ENCODE results near the gene TNRC6C. TPM values are rescaled to one million over a fixed set of nuclear protein-coding genes. Genes with fewer than 3 reads are reported as not detected.

The TNRC6C gene
- polyA plus RNA-seq, 4 donors = 0.89 to 5.1 (median 2.3) TPM

DNA sequence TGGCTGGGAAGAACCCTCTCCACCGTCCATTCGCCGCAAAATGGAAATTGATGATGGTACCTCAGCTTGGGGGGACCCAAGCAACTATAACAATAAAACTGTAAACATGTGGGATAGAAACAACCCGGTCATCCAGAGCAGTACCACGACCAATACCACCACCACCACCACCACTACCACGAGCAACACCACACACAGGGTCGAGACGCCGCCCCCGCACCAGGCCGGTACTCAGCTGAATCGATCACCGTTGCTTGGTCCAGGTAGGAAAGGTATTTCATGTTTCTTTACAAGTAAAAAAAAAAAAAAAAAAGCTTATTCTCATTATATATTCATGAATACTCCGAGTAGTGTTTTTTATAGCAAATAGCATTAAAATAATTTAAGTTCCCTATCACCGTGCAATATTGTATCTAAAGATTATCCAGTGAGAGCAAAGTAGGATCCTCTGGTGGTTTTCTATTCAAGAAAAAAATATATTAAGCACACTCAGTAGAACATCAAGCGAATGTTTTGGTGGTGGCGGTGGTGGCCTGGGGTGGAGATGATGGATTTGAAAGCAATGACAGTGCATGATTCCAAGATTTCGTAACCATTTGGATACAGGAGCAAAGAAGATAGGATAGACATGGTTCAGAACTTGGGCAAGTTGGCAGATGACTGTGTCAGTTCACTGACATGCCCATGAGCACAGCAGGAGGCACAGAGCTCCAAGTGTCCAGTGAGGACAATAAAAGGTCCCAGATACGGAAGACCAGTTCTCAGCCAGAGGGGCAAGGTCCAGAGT lies 92.9 kb downstream of the TNRC6C start:
- FAIRE-seq (no peak), DNase-seq (no peak)
- no peaks in the 10 kb centered on the region for H3K9me3 ChIP-seq (ENCODE audit: control insufficient read depth in 2 of 2, insufficient read depth in 1 of 2, low read depth in 1 of 2, low read length in 1 of 2)
- no peaks in the 10 kb centered on the region for H3K27me3 ChIP-seq (ENCODE audit: control insufficient read depth in 3 of 3, insufficient read depth in 3 of 3, low read length in 3 of 3)
- H3K4me1 ChIP-seq (ENCODE audit: control insufficient read depth in 3 of 3, insufficient read depth in 2 of 3, low read depth in 1 of 3, low read length in 2 of 3) = no peaks in the 10 kb centered on the region
- H3K4me3 ChIP-seq (ENCODE audit: low read depth in 1 of 3, low read length in 3 of 3) = no peak overlapping the region
- peaks cover 2 to 37% (median 9%) of the 10 kb centered on the region in 3 donors for H3K36me3 ChIP-seq (ENCODE audit: control insufficient read depth in 3 of 3, insufficient read depth in 2 of 3, low read depth in 1 of 3, low read length in 3 of 3)
- no peak overlapping the region for H3K27ac ChIP-seq (ENCODE audit: low read depth in 1 of 3, low read length in 2 of 3)
- WGBS, 3 donors = 91 to 95% (median 93%) methylated on average over 19 of the region's 19 CpGs

DNA sequence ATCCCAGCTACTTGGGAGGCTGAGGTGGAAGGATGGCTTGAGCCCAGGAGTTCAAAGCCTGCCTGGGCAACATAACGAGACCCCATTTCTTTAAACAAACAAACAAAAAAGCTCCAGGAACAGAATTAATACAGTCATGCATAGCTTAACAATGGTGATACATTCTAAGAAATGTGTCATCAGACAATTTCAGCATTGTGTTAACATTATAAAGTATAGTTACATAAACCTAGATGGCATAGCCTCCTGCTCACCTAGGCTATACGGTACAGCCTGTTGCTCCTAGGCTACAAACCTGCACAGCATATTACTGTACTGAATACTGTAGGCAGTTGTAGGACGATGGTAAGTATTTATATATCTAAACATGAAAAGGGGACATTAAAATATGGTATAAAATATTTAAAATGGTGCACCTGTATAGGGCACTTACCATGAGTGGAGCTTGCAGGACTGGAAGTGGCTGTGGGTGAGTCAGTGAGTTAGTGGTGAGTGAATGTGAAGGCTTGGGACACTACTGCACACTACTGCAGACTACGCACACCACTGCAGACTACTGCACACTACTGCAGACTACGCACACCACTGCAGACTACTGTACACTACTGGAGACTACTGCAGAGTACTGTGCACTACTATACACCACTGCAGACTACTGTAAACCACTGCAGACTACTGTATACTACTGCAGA lies 95.4 kb downstream of the TNRC6C start:
- H3K27ac ChIP-seq (ENCODE audit: low read depth in 1 of 3, low read length in 2 of 3) = no peak overlapping the region
- FAIRE-seq = no peak
- 81 to 91% (median 83%) methylated on average over 5 of the region's 5 CpGs for WGBS, 3 donors
- H3K27me3 ChIP-seq (ENCODE audit: control insufficient read depth in 3 of 3, insufficient read depth in 3 of 3, low read length in 3 of 3) = no peaks in the 10 kb centered on the region
- no peak overlapping the region for H3K4me3 ChIP-seq (ENCODE audit: low read depth in 1 of 3, low read length in 3 of 3)
- peaks cover 3 to 6% (median 5%) of the 10 kb centered on the region in 3 donors for H3K4me1 ChIP-seq (ENCODE audit: control insufficient read depth in 3 of 3, insufficient read depth in 2 of 3, low read depth in 1 of 3, low read length in 2 of 3)
- peaks cover 2 to 35% (median 7%) of the 10 kb centered on the region in 3 donors for H3K36me3 ChIP-seq (ENCODE audit: control insufficient read depth in 3 of 3, insufficient read depth in 2 of 3, low read depth in 1 of 3, low read length in 3 of 3)
- H3K9me3 ChIP-seq (ENCODE audit: control insufficient read depth in 2 of 2, insufficient read depth in 1 of 2, low read depth in 1 of 2, low read length in 1 of 2) = no peaks in the 10 kb centered on the region
- no peak for DNase-seq

DNA sequence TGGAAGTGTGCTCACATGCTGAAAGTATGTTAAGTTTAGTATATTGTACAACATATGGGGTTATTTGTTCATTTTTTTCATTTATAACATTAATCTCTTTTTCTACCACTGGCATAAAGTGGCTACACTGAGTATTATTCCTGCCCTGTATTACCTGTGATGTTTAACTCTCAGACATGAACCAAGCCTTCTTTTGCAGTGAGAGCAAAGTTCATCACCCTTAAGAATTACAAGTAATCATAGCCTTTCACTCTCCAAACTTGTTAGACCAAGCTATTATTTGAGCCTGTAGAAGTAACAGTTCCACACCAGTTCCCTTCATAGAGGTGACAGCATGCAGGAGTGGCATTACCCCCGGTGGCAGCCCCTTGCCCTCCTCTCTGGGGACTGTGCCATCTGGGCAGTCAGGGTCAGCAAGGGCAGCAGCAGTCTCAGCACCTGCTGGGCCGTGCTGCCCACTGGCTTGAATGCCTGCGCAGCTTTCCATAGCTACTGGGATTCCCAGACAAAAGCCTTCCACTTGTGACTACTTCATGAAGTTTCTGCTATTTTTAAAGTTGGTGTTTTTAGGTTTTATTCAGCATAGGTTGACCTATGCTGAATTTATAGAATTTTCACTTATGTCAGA lies 98.7 kb downstream of the TNRC6C start:
- Histone ChIP-seq H3K36me3 (ENCODE audit: control insufficient read depth in 3 of 3, insufficient read depth in 2 of 3, low read depth in 1 of 3, low read length in 3 of 3) (peaks cover 0 to 8% (median 2%) of the 10 kb centered on the region in 3 donors), H3K4me1 (ENCODE audit: control insufficient read depth in 3 of 3, insufficient read depth in 2 of 3, low read depth in 1 of 3, low read length in 2 of 3) (peaks cover 3 to 6% (median 5%) of the 10 kb centered on the region in 3 donors), H3K4me3 (ENCODE audit: low read depth in 1 of 3, low read length in 3 of 3) (no peak overlapping the region), H3K9me3 (ENCODE audit: control insufficient read depth in 2 of 2, insufficient read depth in 1 of 2, low read depth in 1 of 2, low read length in 1 of 2) (no peaks in the 10 kb centered on the region), H3K27me3 (ENCODE audit: control insufficient read depth in 3 of 3, insufficient read depth in 3 of 3, low read length in 3 of 3) (no peaks in the 10 kb centered on the region), H3K27ac (ENCODE audit: low read depth in 1 of 3, low read length in 2 of 3) (no peak overlapping the region)
- 50 to 71% (median 68%) methylated on average over 3 of the region's 3 CpGs for WGBS, 3 donors
- no peak for FAIRE-seq
- peak; percentile 26 to 47 for DNase-seq

DNA sequence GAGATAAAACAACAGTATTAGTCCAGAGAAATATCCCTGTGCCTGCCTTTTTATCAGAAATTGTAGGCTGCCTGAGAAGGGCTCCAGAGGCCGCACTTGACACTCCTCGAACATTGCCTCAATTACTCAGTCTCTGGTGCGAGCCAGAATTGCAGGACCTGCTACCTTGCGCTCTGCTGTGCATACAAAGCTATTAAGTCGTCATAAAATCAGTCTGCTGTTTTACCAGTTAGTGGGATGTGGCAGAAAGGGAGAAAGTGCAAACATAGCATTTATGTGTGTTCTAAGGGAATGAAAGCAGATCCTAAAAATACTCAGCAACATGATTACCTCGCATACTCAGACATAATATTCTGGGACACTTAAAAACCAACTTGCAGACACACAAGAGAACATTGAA lies 99.5 kb downstream of the TNRC6C start:
- Histone ChIP-seq H3K9me3 (ENCODE audit: control insufficient read depth in 2 of 2, insufficient read depth in 1 of 2, low read depth in 1 of 2, low read length in 1 of 2) (no peaks in the 10 kb centered on the region), H3K27ac (ENCODE audit: low read depth in 1 of 3, low read length in 2 of 3) (no peak overlapping the region), H3K4me1 (ENCODE audit: control insufficient read depth in 3 of 3, insufficient read depth in 2 of 3, low read depth in 1 of 3, low read length in 2 of 3) (peaks cover 3 to 6% (median 5%) of the 10 kb centered on the region in 3 donors), H3K36me3 (ENCODE audit: control insufficient read depth in 3 of 3, insufficient read depth in 2 of 3, low read depth in 1 of 3, low read length in 3 of 3) (peaks cover 0 to 2% (median 0%) of the 10 kb centered on the region in 3 donors), H3K4me3 (ENCODE audit: low read depth in 1 of 3, low read length in 3 of 3) (no peak overlapping the region), H3K27me3 (ENCODE audit: control insufficient read depth in 3 of 3, insufficient read depth in 3 of 3, low read length in 3 of 3) (no peaks in the 10 kb centered on the region)
- 48 to 73% (median 50%) methylated on average over 6 of the region's 6 CpGs for WGBS, 3 donors
- DNase-seq (peak; percentile 14 to 37), FAIRE-seq (no peak)

DNA sequence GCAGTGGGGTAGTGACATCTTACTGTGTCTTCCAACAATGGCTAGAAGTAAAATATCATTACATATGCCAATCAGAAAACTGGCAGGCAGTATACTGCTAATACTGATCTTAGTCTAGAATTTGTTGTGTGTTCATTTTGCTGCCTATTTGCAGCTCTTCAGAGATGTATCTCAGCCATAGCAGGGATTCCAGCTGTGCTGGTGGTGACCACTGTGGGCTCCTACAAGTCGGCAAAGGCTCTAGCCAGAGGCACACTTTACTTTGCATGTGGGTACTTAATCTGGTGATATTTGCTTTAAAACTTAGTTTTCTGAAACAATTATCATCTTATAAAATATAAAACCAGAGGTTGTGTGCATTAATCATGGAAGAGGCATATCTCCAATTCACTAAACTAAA lies 100.1 kb downstream of the TNRC6C start:
- FAIRE-seq (no peak), DNase-seq (no peak)
- Histone ChIP-seq H3K9me3 (ENCODE audit: control insufficient read depth in 2 of 2, insufficient read depth in 1 of 2, low read depth in 1 of 2, low read length in 1 of 2) (no peaks in the 10 kb centered on the region), H3K36me3 (ENCODE audit: control insufficient read depth in 3 of 3, insufficient read depth in 2 of 3, low read depth in 1 of 3, low read length in 3 of 3) (peaks cover 0 to 2% (median 0%) of the 10 kb centered on the region in 3 donors), H3K4me1 (ENCODE audit: control insufficient read depth in 3 of 3, insufficient read depth in 2 of 3, low read depth in 1 of 3, low read length in 2 of 3) (peaks cover 3 to 6% (median 5%) of the 10 kb centered on the region in 3 donors), H3K4me3 (ENCODE audit: low read depth in 1 of 3, low read length in 3 of 3) (no peak overlapping the region), H3K27me3 (ENCODE audit: control insufficient read depth in 3 of 3, insufficient read depth in 3 of 3, low read length in 3 of 3) (no peaks in the 10 kb centered on the region), H3K27ac (ENCODE audit: low read depth in 1 of 3, low read length in 2 of 3) (no peak overlapping the region)
- WGBS, 3 donors = 81 to 89% (median 84%) methylated on average over 1 of the region's 1 CpG

DNA sequence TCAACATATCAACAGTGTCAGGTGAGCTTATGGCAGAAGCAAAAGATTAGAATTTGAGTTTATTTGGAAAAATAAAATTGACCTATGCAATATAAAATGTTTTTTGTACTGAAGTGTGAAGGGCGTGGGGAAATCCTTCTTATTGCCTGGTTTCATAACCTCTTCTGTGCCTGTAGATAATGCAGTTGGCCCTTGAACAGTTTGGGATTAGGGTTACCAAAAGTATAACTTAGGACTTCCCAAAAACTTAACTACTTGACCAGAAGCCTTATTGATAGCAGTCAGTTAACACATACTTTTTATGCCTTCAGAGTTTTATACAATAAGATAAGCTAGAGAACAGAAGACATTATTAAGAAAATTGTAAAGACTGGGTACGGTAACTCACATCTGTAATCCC lies 104.1 kb downstream of the TNRC6C start:
- no peaks in the 10 kb centered on the region for H3K9me3 ChIP-seq (ENCODE audit: control insufficient read depth in 2 of 2, insufficient read depth in 1 of 2, low read depth in 1 of 2, low read length in 1 of 2)
- H3K4me1 ChIP-seq (ENCODE audit: control insufficient read depth in 3 of 3, insufficient read depth in 2 of 3, low read depth in 1 of 3, low read length in 2 of 3) = peaks cover 0 to 5% (median 3%) of the 10 kb centered on the region in 3 donors
- FAIRE-seq = no peak
- DNase-seq = no peak
- H3K36me3 ChIP-seq (ENCODE audit: control insufficient read depth in 3 of 3, insufficient read depth in 2 of 3, low read depth in 1 of 3, low read length in 3 of 3) = peaks cover 0 to 9% (median 0%) of the 10 kb centered on the region in 3 donors
- H3K27me3 ChIP-seq (ENCODE audit: control insufficient read depth in 3 of 3, insufficient read depth in 3 of 3, low read length in 3 of 3) = no peaks in the 10 kb centered on the region
- 90 to 94% (median 91%) methylated on average over 2 of the region's 2 CpGs for WGBS, 3 donors
- H3K4me3 ChIP-seq (ENCODE audit: low read depth in 1 of 3, low read length in 3 of 3) = no peak overlapping the region
- H3K27ac ChIP-seq (ENCODE audit: low read depth in 1 of 3, low read length in 2 of 3) = no peak overlapping the region

DNA sequence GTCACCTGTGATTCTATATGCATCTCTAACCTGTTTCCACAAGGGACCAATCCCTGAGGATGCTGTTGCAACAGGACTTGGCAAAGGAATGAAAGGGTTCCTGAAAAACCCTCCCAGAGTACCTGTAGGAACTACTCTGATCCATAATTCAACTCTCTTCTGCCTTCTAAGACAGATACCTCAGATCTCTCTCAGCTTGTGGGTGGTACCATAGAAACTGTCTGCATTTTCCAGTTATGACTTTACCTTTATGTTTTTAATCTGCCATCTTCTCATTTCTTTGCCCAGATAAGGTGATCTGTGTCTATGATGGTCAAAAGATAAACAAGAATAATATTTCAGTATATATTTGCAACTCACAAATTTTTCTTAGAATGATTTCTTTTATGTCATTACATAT lies 105.0 kb downstream of the TNRC6C start:
- H3K9me3 ChIP-seq (ENCODE audit: control insufficient read depth in 2 of 2, insufficient read depth in 1 of 2, low read depth in 1 of 2, low read length in 1 of 2) = no peaks in the 10 kb centered on the region
- peaks cover 0 to 11% (median 3%) of the 10 kb centered on the region in 3 donors for H3K36me3 ChIP-seq (ENCODE audit: control insufficient read depth in 3 of 3, insufficient read depth in 2 of 3, low read depth in 1 of 3, low read length in 3 of 3)
- no peak overlapping the region for H3K4me3 ChIP-seq (ENCODE audit: low read depth in 1 of 3, low read length in 3 of 3)
- peaks cover 0 to 2% (median 0%) of the 10 kb centered on the region in 3 donors for H3K4me1 ChIP-seq (ENCODE audit: control insufficient read depth in 3 of 3, insufficient read depth in 2 of 3, low read depth in 1 of 3, low read length in 2 of 3)
- no peaks in the 10 kb centered on the region for H3K27me3 ChIP-seq (ENCODE audit: control insufficient read depth in 3 of 3, insufficient read depth in 3 of 3, low read length in 3 of 3)
- H3K27ac ChIP-seq (ENCODE audit: low read depth in 1 of 3, low read length in 2 of 3) = no peak overlapping the region
- DNase-seq = no peak
- FAIRE-seq = no peak

DNA sequence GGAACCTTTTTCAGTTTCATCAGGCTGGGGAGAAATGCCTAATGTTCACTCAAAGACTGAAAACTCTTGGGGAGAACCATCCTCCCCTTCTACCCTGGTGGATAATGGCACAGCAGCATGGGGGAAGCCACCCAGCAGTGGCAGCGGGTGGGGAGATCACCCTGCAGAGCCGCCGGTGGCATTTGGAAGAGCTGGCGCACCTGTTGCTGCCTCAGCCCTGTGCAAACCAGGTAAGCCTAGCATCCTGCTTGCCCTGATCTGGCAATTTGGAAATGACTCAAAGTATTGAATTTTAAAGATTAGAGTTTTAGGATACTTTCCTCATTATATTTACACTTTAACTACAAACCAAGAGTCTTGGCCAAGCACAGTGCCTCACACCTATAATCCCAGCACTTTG lies 106.2 kb downstream of the TNRC6C start:
- 97 to 99% (median 98%) methylated on average over 4 of the region's 4 CpGs for WGBS, 3 donors
- H3K4me3 ChIP-seq (ENCODE audit: low read depth in 1 of 3, low read length in 3 of 3) = no peak overlapping the region
- H3K36me3 ChIP-seq (ENCODE audit: control insufficient read depth in 3 of 3, insufficient read depth in 2 of 3, low read depth in 1 of 3, low read length in 3 of 3) = peaks cover 0 to 14% (median 3%) of the 10 kb centered on the region in 3 donors
- H3K27ac ChIP-seq (ENCODE audit: low read depth in 1 of 3, low read length in 2 of 3) = no peak overlapping the region
- no peaks in the 10 kb centered on the region for H3K9me3 ChIP-seq (ENCODE audit: control insufficient read depth in 2 of 2, insufficient read depth in 1 of 2, low read depth in 1 of 2, low read length in 1 of 2)
- no peaks in the 10 kb centered on the region for H3K4me1 ChIP-seq (ENCODE audit: control insufficient read depth in 3 of 3, insufficient read depth in 2 of 3, low read depth in 1 of 3, low read length in 2 of 3)
- DNase-seq (no peak), FAIRE-seq (no peak)
- H3K27me3 ChIP-seq (ENCODE audit: control insufficient read depth in 3 of 3, insufficient read depth in 3 of 3, low read length in 3 of 3) = no peaks in the 10 kb centered on the region
